WTC11 (cell line): ENCODE data around the gene BCL2L1. TPM values are rescaled to one million over a fixed set of nuclear protein-coding genes. Genes with fewer than 3 reads are reported as not detected.

Experiments used
- ATAC-seq: fragments of 200-7000 bp; cut with Tn5 transposase; 2 replicates; pipeline ENCODE4 v1.10.0; 2021; ENCODE audit warnings: mild to moderate bottlenecking, moderate library complexity
- CTCF ChIA-PET: fragments of 300-600 bp; sonication (Branson Sonifier 250); formaldehyde crosslinking; loops from one replicate; lab custom pipeline; 2021; ENCODE audit warnings: antibody characterized with exemption; lab: Charles Lee
- POLR2A ChIA-PET: fragments of 350-600 bp; sonication (Branson Sonifier 250); formaldehyde crosslinking; loops from one replicate; lab custom pipeline; 2021; ENCODE audit warnings: antibody characterized with exemption; lab: Charles Lee
- DNase-seq: peaks from one replicate; pipeline ENCODE4 v3.0.0; 2021; ENCODE audit warnings: low spot score
- H3K27ac Mint-ChIP-seq: 2 replicates; pipeline ENCODE4 v1.8.0; 2021; ENCODE audit warnings: mixed read lengths
- H3K27me3 Mint-ChIP-seq: 2 replicates; pipeline ENCODE4 v1.8.0; 2021; ENCODE audit warnings: low read depth, mild to moderate bottlenecking, moderate library complexity, mixed read lengths
- H3K36me3 Mint-ChIP-seq: 2 replicates; pipeline ENCODE4 v1.8.0; 2021; ENCODE audit warnings: mixed read lengths
- H3K4me1 Mint-ChIP-seq: 2 replicates; pipeline ENCODE4 v1.8.0; 2022; ENCODE audit warnings: mixed read lengths
- H3K4me3 Mint-ChIP-seq: 2 replicates; pipeline ENCODE4 v1.8.0; 2021; ENCODE audit warnings: mild to moderate bottlenecking, moderate library complexity, mixed read lengths
- H3K9me3 Mint-ChIP-seq: 2 replicates; pipeline ENCODE4 v1.8.0; 2021; ENCODE audit warnings: mixed read lengths
- AFF4 ChIP-seq: sonication (generic); formaldehyde crosslinking; IDR thresholded peaks from 2 replicates; pipeline ENCODE4 v1.8.1; 2023; ENCODE audit warnings: mild to moderate bottlenecking, missing genetic modification reagents, borderline replicate concordance
- CBFB ChIP-seq: sonication (generic); formaldehyde crosslinking; IDR thresholded peaks from 2 replicates; pipeline ENCODE4 v1.8.1; 2022; ENCODE audit warnings: mild to moderate bottlenecking, low read depth, missing genetic modification reagents
- ELF4 ChIP-seq: sonication (generic); formaldehyde crosslinking; IDR thresholded peaks from 2 replicates; pipeline ENCODE4 v1.8.1; 2022; ENCODE audit warnings: low read depth, mild to moderate bottlenecking, moderate library complexity, missing genetic modification reagents
- ERG ChIP-seq: fragments of 250-450 bp; sonication (Bioruptor Pico); IDR thresholded peaks from 2 replicates; pipeline ENCODE4 v1.8.0; 2021; ENCODE audit warnings: mild to moderate bottlenecking
- ESRRA ChIP-seq: sonication (generic); formaldehyde crosslinking; IDR thresholded peaks from 2 replicates; pipeline ENCODE4 v1.8.1; 2022; ENCODE audit warnings: mild to moderate bottlenecking, missing genetic modification reagents, borderline replicate concordance
- ETV6 ChIP-seq: sonication (generic); formaldehyde crosslinking; IDR thresholded peaks from 2 replicates; pipeline ENCODE4 v1.8.1; 2022; ENCODE audit warnings: mild to moderate bottlenecking, missing genetic modification reagents
- FOXJ3 ChIP-seq: sonication (generic); formaldehyde crosslinking; IDR thresholded peaks from 2 replicates; pipeline ENCODE4 v1.9.0; 2021; ENCODE audit warnings: missing genetic modification reagents, mild to moderate bottlenecking, borderline replicate concordance
- GABPB1 ChIP-seq: sonication (generic); formaldehyde crosslinking; IDR thresholded peaks from 2 replicates; pipeline ENCODE4 v1.8.1; 2023; ENCODE audit warnings: mild to moderate bottlenecking, missing genetic modification reagents
- GTF2I ChIP-seq: fragments of 250-450 bp; sonication (Bioruptor Pico); conservative IDR thresholded peaks from 2 replicates; pipeline ENCODE4 v1.4.0; 2021; ENCODE audit warnings: mild to moderate bottlenecking
- HMGXB4 ChIP-seq: sonication (generic); formaldehyde crosslinking; IDR thresholded peaks from 2 replicates; pipeline ENCODE4 v1.8.1; 2023; ENCODE audit warnings: mild to moderate bottlenecking, moderate library complexity, missing genetic modification reagents
- MYBL2 ChIP-seq: sonication (generic); formaldehyde crosslinking; IDR thresholded peaks from 2 replicates; pipeline ENCODE4 v1.8.1; 2023; ENCODE audit warnings: mild to moderate bottlenecking, moderate library complexity, missing genetic modification reagents
- NR1H2 ChIP-seq: sonication (generic); formaldehyde crosslinking; IDR thresholded peaks from 2 replicates; pipeline ENCODE4 v1.9.0; 2021; ENCODE audit warnings: mild to moderate bottlenecking, moderate library complexity, missing genetic modification reagents
- NR2C2 ChIP-seq: sonication (generic); formaldehyde crosslinking; IDR thresholded peaks from 2 replicates; pipeline ENCODE4 v1.8.0; 2022; ENCODE audit warnings: mild to moderate bottlenecking, missing genetic modification reagents
- TCF7 ChIP-seq: sonication (generic); formaldehyde crosslinking; IDR thresholded peaks from 2 replicates; pipeline ENCODE4 v1.8.0; 2022; ENCODE audit warnings: mild to moderate bottlenecking, low read depth, missing genetic modification reagents, moderate library complexity
- ZNF532 ChIP-seq: fragments of 250-450 bp; sonication (Bioruptor Pico); IDR thresholded peaks from 2 replicates; pipeline ENCODE4 v1.9.0; 2021; ENCODE audit warnings: mild to moderate bottlenecking, borderline replicate concordance
- total RNA-seq: library from RNA; stranded (reverse); gene quantifications from 3 replicates; pipeline ENCODE4 v1.2.3, GENCODE V29; 2021
- TF ChIP-seq, protein P1 (sequence below): sonication (generic); formaldehyde crosslinking; IDR thresholded peaks from 2 replicates; pipeline ENCODE4 v1.8.0; 2022; ENCODE audit warnings: mild to moderate bottlenecking, missing genetic modification reagents
- TF ChIP-seq, protein P2 (sequence below): fragments of 200-600 bp; IDR thresholded peaks from 2 replicates; pipeline ENCODE4 v1.8.0; 2022; ENCODE audit warnings: antibody characterized with exemption
- TF ChIP-seq, protein P3 (sequence below): fragments of 250-450 bp; sonication (Bioruptor Pico); IDR thresholded peaks from 2 replicates; pipeline ENCODE4 v2.1.2; 2022; ENCODE audit warnings: mild to moderate bottlenecking, moderate library complexity
- TF ChIP-seq, protein P4 (sequence below): sonication (generic); formaldehyde crosslinking; conservative IDR thresholded peaks from 2 replicates; pipeline ENCODE4 v1.8.1; 2022; ENCODE audit warnings: mild to moderate bottlenecking, missing genetic modification reagents

BCL2L1 gene
- total RNA-seq, 1 experiment from 2014 or later, result 62.0 TPM

- DNase-seq (no peak), ATAC-seq (no peak)
- Mint-ChIP-seq H3K4me3 (no peak overlapping the region), H3K36me3 (peaks cover 3% of the 10 kb centered on the region; the same call in 1 of the 2 replicates), H3K4me1 (peaks cover 20% of the 10 kb centered on the region), H3K9me3 (no peaks in the 10 kb centered on the region), H3K27me3 (no peaks in the 10 kb centered on the region), H3K27ac (no peak overlapping the region)
- TF ChIP-seq ERG (CRISPR knock-in tag), result no peak
- no peak for TF ChIP-seq ELF4 (CRISPR knock-in tag)
- TF ChIP-seq, protein P1, sequence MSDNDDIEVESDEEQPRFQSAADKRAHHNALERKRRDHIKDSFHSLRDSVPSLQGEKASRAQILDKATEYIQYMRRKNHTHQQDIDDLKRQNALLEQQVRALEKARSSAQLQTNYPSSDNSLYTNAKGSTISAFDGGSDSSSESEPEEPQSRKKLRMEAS, result no peak
- no peak for TF ChIP-seq CBFB
- no peak for TF ChIP-seq FOXJ3 (CRISPR knock-in tag)
- TF ChIP-seq MYBL2 (CRISPR knock-in tag), result no peak
- TF ChIP-seq ESRRA (CRISPR knock-in tag), result no peak
- no peak for TF ChIP-seq GABPB1 (CRISPR knock-in tag)
- no peak for TF ChIP-seq ETV6 (CRISPR knock-in tag)
- no peak for TF ChIP-seq TCF7 (CRISPR knock-in tag)
- POLR2A ChIA-PET, result no interaction called here
- CTCF ChIA-PET, result interaction anchor here (1.2 to 1.3 kb wide), 2 partner anchors 12 to 50 kb away, joined by 3 to 5 read pairs; no protein-coding TSS in a partner anchor
Measured at GRCh38 chr20:31673435-31673834, 49.2 kb downstream of the BCL2L1 start.

GRCh38 chr20:31671324-31671723 lies 51.3 kb downstream of the BCL2L1 start:
- ChIA-PET CTCF (interaction anchor here (1.3 to 3.4 kb wide), 4 partner anchors 10 to 114 kb away, joined by 3 to 10 read pairs (median 8); no protein-coding TSS in a partner anchor), POLR2A (no interaction called here)
- peaks cover 19% of the 10 kb centered on the region for H3K4me1 Mint-ChIP-seq
- TF ChIP-seq, protein P2, sequence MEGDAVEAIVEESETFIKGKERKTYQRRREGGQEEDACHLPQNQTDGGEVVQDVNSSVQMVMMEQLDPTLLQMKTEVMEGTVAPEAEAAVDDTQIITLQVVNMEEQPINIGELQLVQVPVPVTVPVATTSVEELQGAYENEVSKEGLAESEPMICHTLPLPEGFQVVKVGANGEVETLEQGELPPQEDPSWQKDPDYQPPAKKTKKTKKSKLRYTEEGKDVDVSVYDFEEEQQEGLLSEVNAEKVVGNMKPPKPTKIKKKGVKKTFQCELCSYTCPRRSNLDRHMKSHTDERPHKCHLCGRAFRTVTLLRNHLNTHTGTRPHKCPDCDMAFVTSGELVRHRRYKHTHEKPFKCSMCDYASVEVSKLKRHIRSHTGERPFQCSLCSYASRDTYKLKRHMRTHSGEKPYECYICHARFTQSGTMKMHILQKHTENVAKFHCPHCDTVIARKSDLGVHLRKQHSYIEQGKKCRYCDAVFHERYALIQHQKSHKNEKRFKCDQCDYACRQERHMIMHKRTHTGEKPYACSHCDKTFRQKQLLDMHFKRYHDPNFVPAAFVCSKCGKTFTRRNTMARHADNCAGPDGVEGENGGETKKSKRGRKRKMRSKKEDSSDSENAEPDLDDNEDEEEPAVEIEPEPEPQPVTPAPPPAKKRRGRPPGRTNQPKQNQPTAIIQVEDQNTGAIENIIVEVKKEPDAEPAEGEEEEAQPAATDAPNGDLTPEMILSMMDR, result no peak
- TF ChIP-seq, protein P3, sequence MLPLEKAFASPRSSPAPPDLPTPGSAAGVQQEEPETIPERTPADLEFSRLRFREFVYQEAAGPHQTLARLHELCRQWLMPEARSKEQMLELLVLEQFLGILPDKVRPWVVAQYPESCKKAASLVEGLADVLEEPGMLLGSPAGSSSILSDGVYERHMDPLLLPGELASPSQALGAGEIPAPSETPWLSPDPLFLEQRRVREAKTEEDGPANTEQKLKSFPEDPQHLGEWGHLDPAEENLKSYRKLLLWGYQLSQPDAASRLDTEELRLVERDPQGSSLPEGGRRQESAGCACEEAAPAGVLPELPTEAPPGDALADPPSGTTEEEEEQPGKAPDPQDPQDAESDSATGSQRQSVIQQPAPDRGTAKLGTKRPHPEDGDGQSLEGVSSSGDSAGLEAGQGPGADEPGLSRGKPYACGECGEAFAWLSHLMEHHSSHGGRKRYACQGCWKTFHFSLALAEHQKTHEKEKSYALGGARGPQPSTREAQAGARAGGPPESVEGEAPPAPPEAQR (CRISPR knock-in tag), result no peak
- no peak for TF ChIP-seq NR1H2 (CRISPR knock-in tag)
- TF ChIP-seq, protein P4, sequence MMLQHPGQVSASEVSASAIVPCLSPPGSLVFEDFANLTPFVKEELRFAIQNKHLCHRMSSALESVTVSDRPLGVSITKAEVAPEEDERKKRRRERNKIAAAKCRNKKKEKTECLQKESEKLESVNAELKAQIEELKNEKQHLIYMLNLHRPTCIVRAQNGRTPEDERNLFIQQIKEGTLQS, result no peak
- TF ChIP-seq GABPB1 (CRISPR knock-in tag), result no peak
- no peak for TF ChIP-seq AFF4 (CRISPR knock-in tag)
- no peak for TF ChIP-seq GTF2I
- no peak for TF ChIP-seq ZNF532 (CRISPR knock-in tag)
- no peak for TF ChIP-seq HMGXB4 (CRISPR knock-in tag)
- no peak for TF ChIP-seq NR2C2 (CRISPR knock-in tag)

More at GRCh38 chr20:31671324-31671723, 51.3 kb downstream of the BCL2L1 start:
- ATAC-seq (no peak), DNase-seq (no peak)
- H3K36me3 Mint-ChIP-seq, result no peaks in the 10 kb centered on the region
- H3K27ac Mint-ChIP-seq, result no peak overlapping the region
- H3K9me3 Mint-ChIP-seq, result no peaks in the 10 kb centered on the region
- no peaks in the 10 kb centered on the region for H3K27me3 Mint-ChIP-seq
- no peak overlapping the region for H3K4me3 Mint-ChIP-seq
